Measurements from ENCODE around the gene RNASEH1.

GRCh38 chr2:3518496-3519254, 39.5 kb downstream of the RNASEH1 start:
- TF ChIP-seq GATA2 (IDR thresholded peaks at IDR 0.05; ENCODE audit: low read depth, low read length) (no peak), GATA3 (IDR thresholded peaks at IDR 0.05; ENCODE audit: low read depth, low read length) (no peak)
